ENCODE data around the gene PGAP3.
"Not testable (repeated sequence)": the region's sequence is repeated elsewhere in the genome, so short reads cannot be mapped to it uniquely, and the experiment has no call there.

Gene PGAP3

GRCh38 chr17:39714234-39714633 lies 26.4 kb upstream of the PGAP3 start:
- DNase-seq, result no peak

- no peak for DNase-seq
Observed at GRCh38 chr17:39711851-39712250, 24.0 kb upstream of the PGAP3 start.

- not testable (repeated sequence) for DNase-seq
Observed at GRCh38 chr17:39711071-39711470, 23.2 kb upstream of the PGAP3 start.

- no peak for DNase-seq
Observed at GRCh38 chr17:39709998-39710964, 22.4 kb upstream of the PGAP3 start.

- no peak for DNase-seq
Observed at GRCh38 chr17:39709319-39709997, 21.6 kb upstream of the PGAP3 start.

- DNase-seq, result no peak
Observed at GRCh38 chr17:39706921-39707337, 19.1 kb upstream of the PGAP3 start.

- DNase-seq, result no peak
Observed at GRCh38 chr17:39706383-39706782, 18.5 kb upstream of the PGAP3 start.

GRCh38 chr17:39705786-39706348 lies 18.0 kb upstream of the PGAP3 start:
- DNase-seq, result no peak

GRCh38 chr17:39704821-39705551 lies 17.1 kb upstream of the PGAP3 start:
- no peak for DNase-seq

GRCh38 chr17:39703913-39704312 lies 16.1 kb upstream of the PGAP3 start:
- DNase-seq, result no peak

- DNase-seq, result no peak
Observed at GRCh38 chr17:39702901-39703893, 15.3 kb upstream of the PGAP3 start.

GRCh38 chr17:39701784-39702422 lies 14.0 kb upstream of the PGAP3 start:
- no peak for DNase-seq

- no peak for DNase-seq
Observed at GRCh38 chr17:39701012-39701783, 13.3 kb upstream of the PGAP3 start.

- DNase-seq, result no peak
Observed at GRCh38 chr17:39700148-39700987, 12.5 kb upstream of the PGAP3 start.

- DNase-seq, result no peak
Observed at GRCh38 chr17:39699818-39700147, 11.9 kb upstream of the PGAP3 start, which contains the start of gene ERBB2. Gene ERBB2, plus strand, starts transcription at chr17:39700064. Its CDS starts 175 bp downstream, at chr17:39700239.

- not testable (repeated sequence) for DNase-seq
Observed at GRCh38 chr17:39699157-39699817, 11.4 kb upstream of the PGAP3 start.

- DNase-seq, result no peak
Observed at GRCh38 chr17:39697961-39698360, 10.1 kb upstream of the PGAP3 start.

GRCh38 chr17:39696731-39697130 lies 8.9 kb upstream of the PGAP3 start:
- no peak for DNase-seq

- no peak for DNase-seq
Observed at GRCh38 chr17:39695089-39695474, 7.2 kb upstream of the PGAP3 start.

All from NCI-H1417 treated with DMSO at 0.1 percent for 48 hours (cell line).